OCI-LY1 (cell line): ENCODE results near the gene RNF121.
A peak's percentile ranks its signal among the peaks of the same experiment; 100 is the strongest.

Experiments used
- H2AFZ ChIP-seq: fragments of 200-600 bp; sonication (generic), shearing (Covaris generic); 2 replicates; pipeline ENCODE4 v1.6.0; 2014; ENCODE audit warnings: antibody characterized with exemption, mild to moderate bottlenecking, low read length
- H3F3A ChIP-seq: fragments of 200-600 bp; sonication (generic), shearing (Covaris generic); 2 replicates; pipeline ENCODE4 v1.6.0; 2014; ENCODE audit warnings: mild to moderate bottlenecking, antibody characterized with exemption, low read length, moderate library complexity; ENCODE audit not compliant: insufficient read depth
- H3K27ac ChIP-seq: fragments of 200-600 bp; sonication (generic); 2 replicates; pipeline ENCODE4 v1.5.1; 2014; ENCODE audit warnings: low read length, mixed run types, mild to moderate bottlenecking, low read depth; ENCODE audit not compliant: poor library complexity, severe bottlenecking
- H3K27me3 ChIP-seq: fragments of 200-600 bp; sonication (generic); 2 replicates; pipeline ENCODE4 v1.6.0; 2014; ENCODE audit warnings: antibody characterized with exemption, mild to moderate bottlenecking, low read length, moderate library complexity; ENCODE audit not compliant: insufficient read depth
- H3K36me3 ChIP-seq: fragments of 200-600 bp; sonication (generic); 2 replicates; pipeline ENCODE4 v1.6.1; 2014; ENCODE audit warnings: mild to moderate bottlenecking, antibody characterized with exemption, low read length, moderate library complexity, mixed read lengths; ENCODE audit not compliant: insufficient read depth
- H3K4me1 ChIP-seq: fragments of 200-600 bp; sonication (generic); 2 replicates; pipeline ENCODE4 v1.5.1; 2014; ENCODE audit warnings: mild to moderate bottlenecking, low read length, moderate library complexity; ENCODE audit not compliant: insufficient read depth, severe bottlenecking
- H3K4me2 ChIP-seq: fragments of 200-600 bp; sonication (generic), shearing (Covaris generic); 2 replicates; pipeline ENCODE4 v1.6.1; 2014; ENCODE audit warnings: low read length
- H3K4me3 ChIP-seq: fragments of 200-600 bp; sonication (generic); 2 replicates; pipeline ENCODE4 v1.5.1; 2014; ENCODE audit warnings: low read length, low read depth, mild to moderate bottlenecking, mixed read lengths; ENCODE audit not compliant: poor library complexity, severe bottlenecking
- H3K79me2 ChIP-seq: fragments of 200-600 bp; shearing (Covaris generic); 2 replicates; pipeline ENCODE4 v1.6.1; 2016; ENCODE audit warnings: mixed run types, low read length, mixed read lengths; ENCODE audit not compliant: insufficient read depth
- H3K9ac ChIP-seq: fragments of 200-600 bp; sonication (generic), shearing (Covaris generic); 2 replicates; pipeline ENCODE4 v1.6.1; 2014; ENCODE audit warnings: mild to moderate bottlenecking, low read length, mixed read lengths
- H3K9me2 ChIP-seq: fragments of 200-600 bp; sonication (generic), shearing (Covaris generic); 2 replicates; pipeline ENCODE4 v1.6.1; 2014; ENCODE audit warnings: low read depth, mild to moderate bottlenecking, low read length, mixed read lengths
- H3K9me3 ChIP-seq: fragments of 200-600 bp; shearing (Covaris generic); 2 replicates; pipeline ENCODE4 v1.6.1; 2014; ENCODE audit warnings: low read length, mixed read lengths
- H4K20me1 ChIP-seq: fragments of 200-600 bp; sonication (generic), shearing (Covaris generic); 2 replicates; pipeline ENCODE4 v1.6.0; 2016; ENCODE audit warnings: mild to moderate bottlenecking, low read length; ENCODE audit not compliant: insufficient read depth
- CTCF ChIP-seq: fragments of 200-600 bp; sonication (generic), shearing (Covaris generic); IDR thresholded peaks from 2 replicates; pipeline ENCODE4 v1.5.1; 2017; ENCODE audit warnings: mild to moderate bottlenecking, antibody characterized with exemption, low read length, moderate library complexity, mixed read lengths
- EZH2 ChIP-seq: fragments of 200-600 bp; sonication (generic), shearing (Covaris generic); IDR thresholded peaks from 2 replicates; pipeline ENCODE4 v1.8.0; 2017; ENCODE audit warnings: borderline replicate concordance, mixed run types, mild to moderate bottlenecking, antibody characterized with exemption, low read length, moderate library complexity, mixed read lengths

RNF121 gene

GRCh38 chr11:72039031-72039855, 110.4 kb downstream of the RNF121 start:
- no peaks in the 10 kb centered on the region for H4K20me1 ChIP-seq
- peaks cover 77% of the 10 kb centered on the region for H3K4me1 ChIP-seq
- no peaks in the 10 kb centered on the region for H3K27me3 ChIP-seq
- H3F3A ChIP-seq = no peaks in the 10 kb centered on the region
- peak overlapping the region; percentile 92 for H3K27ac ChIP-seq
- peaks cover 21% of the 10 kb centered on the region; the same call in 1 of the 2 replicates for H3K36me3 ChIP-seq
- no peaks in the 10 kb centered on the region for H3K9me3 ChIP-seq
- H3K9me2 ChIP-seq = no peaks in the 10 kb centered on the region
- no peak overlapping the region for H2AFZ ChIP-seq
- peak overlapping the region; percentile 75 for H3K9ac ChIP-seq
- TF ChIP-seq EZH2 = no peak
- TF ChIP-seq CTCF = no peak
- peaks cover 38% of the 10 kb centered on the region for H3K79me2 ChIP-seq
- H3K4me2 ChIP-seq = peak overlapping the region; percentile 76
- H3K4me3 ChIP-seq = peak overlapping the region; percentile 65

- Histone ChIP-seq H3K4me3 (peak overlapping the region; percentile 65), H3K27ac (peak overlapping the region; percentile 92), H4K20me1 (no peaks in the 10 kb centered on the region), H3K4me2 (peak overlapping the region; percentile 76), H3K9me3 (no peaks in the 10 kb centered on the region), H2AFZ (no peak overlapping the region), H3K9me2 (no peaks in the 10 kb centered on the region), H3K9ac (peak overlapping the region; percentile 75), H3F3A (no peaks in the 10 kb centered on the region), H3K27me3 (no peaks in the 10 kb centered on the region), H3K79me2 (peaks cover 38% of the 10 kb centered on the region), H3K4me1 (peaks cover 77% of the 10 kb centered on the region), H3K36me3 (peaks cover 16% of the 10 kb centered on the region; the same call in 1 of the 2 replicates)
- TF ChIP-seq CTCF (no peak), EZH2 (no peak)
Measured at GRCh38 chr11:72039856-72040401, 111.1 kb downstream of the RNF121 start.

- Histone ChIP-seq H3K36me3 (peaks cover 8% of the 10 kb centered on the region; the same call in 1 of the 2 replicates), H3K4me3 (peak overlapping the region; percentile 65), H3K9ac (peak overlapping the region; percentile 75), H3K4me1 (peaks cover 77% of the 10 kb centered on the region), H3K4me2 (peak overlapping the region; percentile 76), H3K9me2 (no peaks in the 10 kb centered on the region), H3K9me3 (no peaks in the 10 kb centered on the region), H3K27ac (peak overlapping the region; percentile 92), H3K27me3 (no peaks in the 10 kb centered on the region), H4K20me1 (no peaks in the 10 kb centered on the region), H3K79me2 (peaks cover 36% of the 10 kb centered on the region), H3F3A (no peaks in the 10 kb centered on the region), H2AFZ (no peak overlapping the region)
- TF ChIP-seq EZH2 = no peak
- no peak for TF ChIP-seq CTCF
Measured at GRCh38 chr11:72040491-72041363, 111.9 kb downstream of the RNF121 start.
